GM12892 (cell line): ENCODE measurements around the gene OTOP2.

ENCODE experiments used
- POLR2A ChIP-seq: IDR thresholded peaks from 2 replicates; pipeline ENCODE4 v1.6.1; 2011; ENCODE audit warnings: low read depth, low read length, control low read depth
- POLR2AphosphoS5 ChIP-seq: IDR thresholded peaks from 2 replicates; pipeline ENCODE4 v1.6.1; 2011; ENCODE audit warnings: low read depth, low read length, control low read depth

DNA sequence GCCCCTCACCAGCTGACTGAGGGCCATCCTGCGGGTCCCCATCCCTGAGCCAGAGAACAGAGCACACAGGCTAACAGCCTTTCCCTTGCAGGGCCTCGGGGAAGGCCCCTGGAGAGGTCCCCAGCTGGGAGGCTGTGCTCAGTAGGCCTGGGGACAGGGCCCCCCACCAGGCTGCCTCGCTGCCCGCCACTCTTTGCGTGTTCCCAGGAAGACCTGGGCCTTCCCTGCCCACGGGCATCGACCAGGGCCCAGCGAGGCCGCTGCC lies 47.7 kb downstream of the OTOP2 start:
- no peak for TF ChIP-seq POLR2AphosphoS5
- TF ChIP-seq POLR2A, result no peak
